KMS-11 (cell line): Measurements from ENCODE around the gene DLK1.

Experiments
- H2AFZ ChIP-seq: fragments of 200-600 bp; sonication (generic); 2 replicates; pipeline ENCODE4 v1.6.1; 2016; ENCODE audit warnings: antibody characterized with exemption, mixed run types, low read depth
- H3K27ac ChIP-seq: fragments of 200-600 bp; sonication (generic); 2 replicates; pipeline ENCODE4 v1.6.1; 2016; ENCODE audit warnings: mild to moderate bottlenecking, mixed run types
- H3K27me3 ChIP-seq: fragments of 200-600 bp; sonication (generic); 2 replicates; pipeline ENCODE4 v1.6.1; 2017; ENCODE audit warnings: mild to moderate bottlenecking, low read depth, mixed run types, moderate library complexity; ENCODE audit not compliant: insufficient read depth
- H3K36me3 ChIP-seq: fragments of 200-600 bp; sonication (generic); 2 replicates; pipeline ENCODE4 v1.6.1; 2017; ENCODE audit warnings: mild to moderate bottlenecking, mixed run types; ENCODE audit not compliant: insufficient read depth
- H3K4me1 ChIP-seq: fragments of 200-600 bp; sonication (generic); 2 replicates; pipeline ENCODE4 v1.6.1; 2016; ENCODE audit warnings: mild to moderate bottlenecking, low read depth, mixed run types; ENCODE audit not compliant: poor library complexity, severe bottlenecking
- H3K4me2 ChIP-seq: fragments of 200-600 bp; sonication (generic); 2 replicates; pipeline ENCODE4 v1.7.0; 2016; ENCODE audit warnings: mild to moderate bottlenecking, mixed run types
- H3K4me3 ChIP-seq: fragments of 200-600 bp; sonication (generic); IDR thresholded peaks from 2 replicates; pipeline ENCODE4 v1.6.1; 2017; ENCODE audit warnings: low read depth, low read length, mixed read lengths; ENCODE audit not compliant: insufficient read depth
- H3K79me2 ChIP-seq: fragments of 200-600 bp; sonication (generic); 2 replicates; pipeline ENCODE4 v1.6.1; 2016; ENCODE audit warnings: low read depth, mixed run types; ENCODE audit not compliant: insufficient read depth
- H3K9ac ChIP-seq: fragments of 200-600 bp; sonication (generic); 2 replicates; pipeline ENCODE4 v1.6.1; 2016; ENCODE audit warnings: mild to moderate bottlenecking, mixed run types
- H4K20me1 ChIP-seq: fragments of 200-600 bp; sonication (generic); 2 replicates; pipeline ENCODE4 v1.6.1; 2016; ENCODE audit warnings: mild to moderate bottlenecking, mixed run types; ENCODE audit not compliant: insufficient read depth
- CTCF ChIP-seq: fragments of 200-600 bp; sonication (generic); conservative IDR thresholded peaks from 2 replicates; pipeline ENCODE4 v1.6.1; 2017; ENCODE audit warnings: low read depth, mild to moderate bottlenecking, antibody characterized with exemption, low read length, moderate library complexity, mixed read lengths

The DLK1 gene

GRCh38 chr14:100711493-100711892, 15.2 kb upstream of the DLK1 start:
- Histone ChIP-seq H3K4me3 (no peak overlapping the region), H3K79me2 (no peaks in the 10 kb centered on the region), H3K4me2 (no peak overlapping the region), H3K27ac (no peak overlapping the region), H3K36me3 (no peaks in the 10 kb centered on the region), H3K9ac (no peak overlapping the region), H4K20me1 (no peaks in the 10 kb centered on the region), H3K27me3 (peaks cover 35% of the 10 kb centered on the region), H2AFZ (no peak overlapping the region), H3K4me1 (no peaks in the 10 kb centered on the region)
- TF ChIP-seq CTCF = no peak

GRCh38 chr14:100712490-100712889, 14.2 kb upstream of the DLK1 start:
- no peaks in the 10 kb centered on the region for H3K36me3 ChIP-seq
- no peaks in the 10 kb centered on the region for H4K20me1 ChIP-seq
- H2AFZ ChIP-seq = no peak overlapping the region
- peaks cover 35% of the 10 kb centered on the region for H3K27me3 ChIP-seq
- H3K4me1 ChIP-seq = no peaks in the 10 kb centered on the region
- H3K9ac ChIP-seq = no peak overlapping the region
- no peak for TF ChIP-seq CTCF
- no peak overlapping the region for H3K27ac ChIP-seq
- no peaks in the 10 kb centered on the region for H3K79me2 ChIP-seq
- no peak overlapping the region for H3K4me3 ChIP-seq
- no peak overlapping the region for H3K4me2 ChIP-seq

- Histone ChIP-seq H3K27ac (no peak overlapping the region), H3K27me3 (peaks cover 39% of the 10 kb centered on the region), H4K20me1 (no peaks in the 10 kb centered on the region), H3K36me3 (no peaks in the 10 kb centered on the region), H3K4me3 (no peak overlapping the region), H3K9ac (no peak overlapping the region), H3K4me1 (no peaks in the 10 kb centered on the region), H3K79me2 (no peaks in the 10 kb centered on the region), H3K4me2 (no peak overlapping the region), H2AFZ (no peak overlapping the region)
- TF ChIP-seq CTCF = no peak
Observed at GRCh38 chr14:100713705-100714104, 13.0 kb upstream of the DLK1 start.

GRCh38 chr14:100714258-100714892, 12.3 kb upstream of the DLK1 start:
- Histone ChIP-seq H3K4me3 (no peak overlapping the region), H3K36me3 (no peaks in the 10 kb centered on the region), H3K4me1 (no peaks in the 10 kb centered on the region), H3K27me3 (peaks cover 45% of the 10 kb centered on the region), H3K79me2 (no peaks in the 10 kb centered on the region), H2AFZ (no peak overlapping the region), H3K9ac (no peak overlapping the region), H4K20me1 (no peaks in the 10 kb centered on the region), H3K4me2 (no peak overlapping the region), H3K27ac (no peak overlapping the region)
- TF ChIP-seq CTCF = no peak
